HEK293 (cell line): ENCODE results near the gene THSD4.

Experiments used
- CTCF ChIP-seq: fragments of 450-650 bp; formaldehyde crosslinking; IDR thresholded peaks from 2 replicates; pipeline ENCODE4 v1.5.1; 2016; ENCODE audit warnings: missing biosample characterization, missing genetic modification characterization
- TCF7L2 ChIP-seq: IDR thresholded peaks from 2 replicates; pipeline ENCODE4 v1.6.1; 2011; ENCODE audit warnings: low read depth, mild to moderate bottlenecking, inconsistent platforms, low read length, moderate library complexity, borderline replicate concordance
- ZBTB11 ChIP-seq: fragments of 450-650 bp; formaldehyde crosslinking; conservative IDR thresholded peaks from 2 replicates; pipeline ENCODE4 v1.5.1; 2016; ENCODE audit warnings: low read depth, missing biosample characterization, missing genetic modification characterization
- ZBTB21 ChIP-seq: fragments of 450-650 bp; formaldehyde crosslinking; IDR thresholded peaks from 2 replicates; pipeline ENCODE4 v1.5.1; 2017; ENCODE audit warnings: missing biosample characterization, missing genetic modification characterization
- ZBTB7A ChIP-seq: fragments of 450-650 bp; formaldehyde crosslinking; IDR thresholded peaks from 2 replicates; pipeline ENCODE4 v1.5.1; 2016; ENCODE audit warnings: low read depth, missing biosample characterization, missing genetic modification characterization
- ZBTB8A ChIP-seq: fragments of 450-650 bp; formaldehyde crosslinking; IDR thresholded peaks from 2 replicates; pipeline ENCODE4 v1.5.1; 2016; ENCODE audit warnings: missing biosample characterization, missing genetic modification characterization
- ZFHX2 ChIP-seq: fragments of 450-650 bp; formaldehyde crosslinking; conservative IDR thresholded peaks from 2 replicates; pipeline ENCODE4 v1.5.1; 2016; ENCODE audit warnings: missing biosample characterization, missing genetic modification characterization
- ZNF324 ChIP-seq: fragments of 450-650 bp; formaldehyde crosslinking; IDR thresholded peaks from 2 replicates; pipeline ENCODE4 v1.5.1; 2016; ENCODE audit warnings: missing biosample characterization, missing genetic modification characterization
- ZNF404 ChIP-seq: fragments of 450-650 bp; formaldehyde crosslinking; IDR thresholded peaks from 2 replicates; pipeline ENCODE4 v1.5.1; 2017; ENCODE audit warnings: missing biosample characterization, missing genetic modification characterization
- ZNF514 ChIP-seq: fragments of 450-650 bp; formaldehyde crosslinking; IDR thresholded peaks from 2 replicates; pipeline ENCODE4 v1.5.1; 2016; ENCODE audit warnings: missing biosample characterization, missing genetic modification characterization
- ZNF596 ChIP-seq: fragments of 450-650 bp; IDR thresholded peaks from 2 replicates; pipeline ENCODE4 v1.5.0; 2018; ENCODE audit warnings: missing biosample characterization, mild to moderate bottlenecking, missing genetic modification characterization, moderate library complexity
- ZNF768 ChIP-seq: fragments of 450-650 bp; formaldehyde crosslinking; IDR thresholded peaks from 2 replicates; pipeline ENCODE4 v1.5.1; 2018; ENCODE audit warnings: missing biosample characterization, mild to moderate bottlenecking, missing genetic modification characterization
- ZSCAN4 ChIP-seq: fragments of 450-650 bp; formaldehyde crosslinking; IDR thresholded peaks from 2 replicates; pipeline ENCODE4 v1.5.1; 2017; ENCODE audit warnings: missing biosample characterization, missing genetic modification characterization
- ZSCAN5A ChIP-seq: fragments of 450-650 bp; formaldehyde crosslinking; IDR thresholded peaks from 2 replicates; pipeline ENCODE4 v1.5.1; 2016; ENCODE audit warnings: missing biosample characterization, missing genetic modification characterization

- TF ChIP-seq ZSCAN4 (no peak), CTCF (no peak), ZNF404 (tag by site-specific recombination) (no peak), ZBTB11 (tag by site-specific recombination) (no peak), ZBTB8A (tag by site-specific recombination) (no peak), ZSCAN5A (no peak), ZBTB7A (tag by site-specific recombination) (no peak), ZFHX2 (no peak), ZNF768 (0 out of 2 replicates have a peak, but pooled peaks have one; percentile 6), ZNF324 (tag by site-specific recombination) (no peak), ZBTB21 (tag by site-specific recombination) (no peak), ZNF596 (tag by site-specific recombination) (no peak), ZNF514 (tag by site-specific recombination) (no peak), TCF7L2 (no peak)
These were observed 572.7 kb downstream of the THSD4 start for GRCh38 chr15:71687902-71688508.
